PC-3 (cell line): Measurements from ENCODE around the gene PRR36. TPM values are rescaled to one million over a fixed set of nuclear protein-coding genes. Genes with fewer than 3 reads are reported as not detected.

ENCODE experiments used
- ATAC-seq: fragments of 200-7000 bp; cut with Tn5 transposase; 2 replicates; pipeline ENCODE4 v1.9.1; 2020; ENCODE audit warnings: mild to moderate bottlenecking, moderate library complexity
- BruUV-seq: library from RNA; stranded (reverse); fragments of 400-500 nt; replicated peaks from 2 replicates; lab custom pipeline; 2021; lab: Mats Ljungman, UMichigan
- CTCF ChIA-PET: fragments of 300-600 bp; sonication (Branson Sonifier 250); formaldehyde crosslinking; loops from one replicate; lab custom pipeline; 2022; ENCODE audit warnings: antibody characterized with exemption; lab: Charles Lee
- POLR2A ChIA-PET: fragments of 300-600 bp; sonication (Branson Sonifier 250); formaldehyde crosslinking; loops from one replicate; lab custom pipeline; 2022; ENCODE audit warnings: antibody characterized with exemption; ENCODE audit not compliant: unreplicated experiment; lab: Charles Lee
- DNase-seq: peaks from one replicate; pipeline ENCODE4 v3.0.0-alpha.2; 2015
- H2AFZ ChIP-seq: fragments of 300-600 bp; sonication (generic); 2 replicates; pipeline ENCODE4 v1.6.0; 2016; ENCODE audit warnings: antibody characterized with exemption, low read length
- H3F3A ChIP-seq: fragments of 300-600 bp; sonication (generic); one replicate; pipeline ENCODE4 v1.6.0; 2017; ENCODE audit warnings: antibody characterized with exemption, low read length, control low read depth, mild to moderate bottlenecking; ENCODE audit not compliant: unreplicated experiment
- H3K27ac ChIP-seq: fragments of 300-600 bp; sonication (generic); 2 replicates; pipeline ENCODE4 v1.5.1; 2016; ENCODE audit warnings: mild to moderate bottlenecking, low read length
- H3K27me3 ChIP-seq: fragments of 300-600 bp; sonication (generic); 2 replicates; pipeline ENCODE4 v1.6.1; 2016; ENCODE audit warnings: low read length, mixed read lengths
- H3K36me3 ChIP-seq: fragments of 300-600 bp; sonication (generic); 2 replicates; pipeline ENCODE4 v1.6.1; 2016; ENCODE audit warnings: low read depth, mixed run types, low read length, mixed read lengths
- H3K4me1 ChIP-seq: fragments of 300-600 bp; sonication (generic); 2 replicates; pipeline ENCODE4 v1.5.1; 2016; ENCODE audit warnings: low read length; ENCODE audit not compliant: insufficient read depth
- H3K4me2 ChIP-seq: fragments of 300-600 bp; sonication (generic); 2 replicates; pipeline ENCODE4 v1.6.0; 2016; ENCODE audit warnings: low read length
- H3K4me3 ChIP-seq: fragments of 300-600 bp; sonication (generic); 2 replicates; pipeline ENCODE4 v1.5.1; 2016; ENCODE audit warnings: mild to moderate bottlenecking, low read length, mixed read lengths
- H3K79me2 ChIP-seq: fragments of 300-600 bp; sonication (generic); 2 replicates; pipeline ENCODE4 v1.6.1; 2017; ENCODE audit warnings: low read length, mixed read lengths
- H3K9ac ChIP-seq: fragments of 300-600 bp; sonication (generic); 2 replicates; pipeline ENCODE4 v1.6.0; 2016; ENCODE audit warnings: mild to moderate bottlenecking, low read length
- H3K9me2 ChIP-seq: fragments of 300-600 bp; sonication (generic); replicated peaks from 2 replicates; pipeline ENCODE4 v1.6.1; 2016; ENCODE audit warnings: mixed run types, low read length, mixed read lengths
- H3K9me3 ChIP-seq: fragments of 300-600 bp; sonication (generic); 2 replicates; pipeline ENCODE4 v1.6.1; 2016; ENCODE audit warnings: low read length, mixed read lengths
- H4K20me1 ChIP-seq: fragments of 300-600 bp; sonication (generic); 2 replicates; pipeline ENCODE4 v1.6.1; 2016; ENCODE audit warnings: low read length, mixed read lengths
- CTCF ChIP-seq: fragments of 300-600 bp; sonication (generic); conservative IDR thresholded peaks from 2 replicates; pipeline ENCODE4 v1.5.1; 2017; ENCODE audit warnings: antibody characterized with exemption, low read depth, mild to moderate bottlenecking, low read length
- EZH2 ChIP-seq: fragments of 300-600 bp; sonication (generic); IDR thresholded peaks from one replicate; pipeline ENCODE4 v1.6.1; 2017; ENCODE audit warnings: antibody characterized with exemption, mild to moderate bottlenecking, low read length; ENCODE audit not compliant: unreplicated experiment
- EZH2phosphoT487 ChIP-seq: fragments of 300-600 bp; sonication (generic); IDR thresholded peaks from 2 replicates; pipeline ENCODE4 v1.6.1; 2018; ENCODE audit warnings: mild to moderate bottlenecking, antibody characterized with exemption, low read length, borderline replicate concordance
- intact Hi-C: fragments of 100-400 bp; cut with micrococcal nuclease; formaldehyde crosslinking; loops from 2 replicates; pipeline ENCODE4 v1.9.0; 2023
- total RNA-seq: library from RNA; depleted of rRNA; stranded (reverse); fragments of >200 nt; gene quantifications from 2 replicates; pipeline ENCODE4 v1.2.3, GENCODE V29; 2014

The PRR36 gene
- total RNA-seq, 1 experiment from 2014 or later = 2.5 TPM

GRCh38 chr19:7873304-7874075 is 700 bp downstream of the PRR36 start:
- DNase-seq = no peak
- H3K36me3 ChIP-seq = no peaks in the 10 kb centered on the region
- no peaks in the 10 kb centered on the region for H4K20me1 ChIP-seq
- intact Hi-C loops = no loop called here
- H3F3A ChIP-seq = peaks cover 10% of the 10 kb centered on the region
- BruUV-seq = no TSS peak
- H3K4me1 ChIP-seq = peaks cover 21% of the 10 kb centered on the region
- H3K27ac ChIP-seq = no peak overlapping the region
- TF ChIP-seq EZH2 (no peak), CTCF (no peak), EZH2phosphoT487 (no peak)
- peak overlapping the region; percentile 28; the same call in 1 of the 2 replicates for H3K9ac ChIP-seq
- CTCF ChIA-PET = no interaction called here
- POLR2A ChIA-PET = no interaction called here
- H3K9me3 ChIP-seq = no peaks in the 10 kb centered on the region
- peak overlapping the region; percentile 81 for H2AFZ ChIP-seq
- no peak for ATAC-seq
- H3K79me2 ChIP-seq = no peaks in the 10 kb centered on the region
- no peaks in the 10 kb centered on the region for H3K27me3 ChIP-seq
- H3K9me2 ChIP-seq = no peaks in the 10 kb centered on the region
- peak overlapping the region; percentile 69 for H3K4me3 ChIP-seq
- H3K4me2 ChIP-seq = peak overlapping the region; percentile 89

- Histone ChIP-seq H3K9me2 (no peaks in the 10 kb centered on the region), H3F3A (peaks cover 10% of the 10 kb centered on the region), H3K9me3 (no peaks in the 10 kb centered on the region), H3K79me2 (no peaks in the 10 kb centered on the region), H3K27me3 (no peaks in the 10 kb centered on the region), H2AFZ (no peak overlapping the region), H3K27ac (no peak overlapping the region), H3K4me3 (no peak overlapping the region), H4K20me1 (no peaks in the 10 kb centered on the region), H3K4me2 (peak overlapping the region; percentile 89), H3K4me1 (peaks cover 24% of the 10 kb centered on the region), H3K9ac (no peak overlapping the region), H3K36me3 (no peaks in the 10 kb centered on the region)
- CTCF ChIA-PET = no interaction called here
- DNase-seq (no peak), ATAC-seq (no peak)
- BruUV-seq = no TSS peak
- intact Hi-C loops = loop anchor here (1.0 kb wide), 1 partner anchor 31 kb away; the partner anchor contains the start of gene MAP2K7
- no peak for TF ChIP-seq EZH2phosphoT487
- TF ChIP-seq CTCF = no peak
- no peak for TF ChIP-seq EZH2
- POLR2A ChIA-PET = no interaction called here
These were observed 1.6 kb downstream of the PRR36 start for GRCh38 chr19:7872306-7873204.
